ENCODE data around the gene MCOLN1. TPM values are rescaled to one million over a fixed set of nuclear protein-coding genes. Genes with fewer than 3 reads are reported as not detected.

Gene MCOLN1
- total RNA-seq, 1 donor from 2014 or later = 33.3 TPM

DNA sequence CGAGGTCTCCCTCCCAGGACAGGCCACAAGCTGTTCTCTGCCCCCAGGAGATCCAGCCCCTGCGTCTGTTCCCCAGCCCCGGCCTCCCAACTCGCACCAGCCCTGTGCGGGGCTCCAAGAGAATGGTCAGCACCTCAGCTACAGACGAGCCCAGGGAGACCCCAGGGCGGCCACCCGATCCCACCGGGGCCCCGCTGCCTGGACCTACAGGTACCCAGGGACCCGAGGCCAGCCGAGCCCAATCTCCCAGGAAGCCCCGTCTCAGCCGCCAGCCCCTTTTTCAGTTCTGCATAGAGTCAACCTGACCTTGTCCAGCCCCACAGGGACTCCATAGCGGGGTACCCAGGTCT, 19.0 kb downstream of the MCOLN1 start:
- Mint-ChIP-seq H3K4me1 (ENCODE audit: unreplicated experiment) (peaks cover 5% of the 10 kb centered on the region), H3K27ac (ENCODE audit: unreplicated experiment) (no peak overlapping the region)
- TF ChIP-seq, protein P1, sequence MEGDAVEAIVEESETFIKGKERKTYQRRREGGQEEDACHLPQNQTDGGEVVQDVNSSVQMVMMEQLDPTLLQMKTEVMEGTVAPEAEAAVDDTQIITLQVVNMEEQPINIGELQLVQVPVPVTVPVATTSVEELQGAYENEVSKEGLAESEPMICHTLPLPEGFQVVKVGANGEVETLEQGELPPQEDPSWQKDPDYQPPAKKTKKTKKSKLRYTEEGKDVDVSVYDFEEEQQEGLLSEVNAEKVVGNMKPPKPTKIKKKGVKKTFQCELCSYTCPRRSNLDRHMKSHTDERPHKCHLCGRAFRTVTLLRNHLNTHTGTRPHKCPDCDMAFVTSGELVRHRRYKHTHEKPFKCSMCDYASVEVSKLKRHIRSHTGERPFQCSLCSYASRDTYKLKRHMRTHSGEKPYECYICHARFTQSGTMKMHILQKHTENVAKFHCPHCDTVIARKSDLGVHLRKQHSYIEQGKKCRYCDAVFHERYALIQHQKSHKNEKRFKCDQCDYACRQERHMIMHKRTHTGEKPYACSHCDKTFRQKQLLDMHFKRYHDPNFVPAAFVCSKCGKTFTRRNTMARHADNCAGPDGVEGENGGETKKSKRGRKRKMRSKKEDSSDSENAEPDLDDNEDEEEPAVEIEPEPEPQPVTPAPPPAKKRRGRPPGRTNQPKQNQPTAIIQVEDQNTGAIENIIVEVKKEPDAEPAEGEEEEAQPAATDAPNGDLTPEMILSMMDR (IDR thresholded peaks at IDR 0.05) = no peak

GRCh38 chr19:7541828-7542443, 19.5 kb downstream of the MCOLN1 start:
- Mint-ChIP-seq H3K27me3 (ENCODE audit: unreplicated experiment) (no peaks in the 10 kb centered on the region), H3K4me1 (ENCODE audit: unreplicated experiment) (peaks cover 2% of the 10 kb centered on the region), H3K36me3 (ENCODE audit: unreplicated experiment) (peaks cover 31% of the 10 kb centered on the region), H3K27ac (ENCODE audit: unreplicated experiment) (no peak overlapping the region), H3K4me3 (ENCODE audit: unreplicated experiment) (no peak overlapping the region), H3K9me3 (ENCODE audit: unreplicated experiment) (no peaks in the 10 kb centered on the region)
- TF ChIP-seq, protein P1 (IDR thresholded peaks at IDR 0.05) = no peak
- peak; percentile 82 for DNase-seq (ENCODE audit: extremely low spot score, unreplicated experiment)

More for the DNA sequence above, 19.0 kb downstream of the MCOLN1 start:
- Mint-ChIP-seq H3K9me3 (ENCODE audit: unreplicated experiment) (no peaks in the 10 kb centered on the region), H3K4me3 (ENCODE audit: unreplicated experiment) (no peak overlapping the region), H3K36me3 (ENCODE audit: unreplicated experiment) (peaks cover 31% of the 10 kb centered on the region), H3K27me3 (ENCODE audit: unreplicated experiment) (no peaks in the 10 kb centered on the region)
- peak; percentile 82 for DNase-seq (ENCODE audit: extremely low spot score, unreplicated experiment)

DNA sequence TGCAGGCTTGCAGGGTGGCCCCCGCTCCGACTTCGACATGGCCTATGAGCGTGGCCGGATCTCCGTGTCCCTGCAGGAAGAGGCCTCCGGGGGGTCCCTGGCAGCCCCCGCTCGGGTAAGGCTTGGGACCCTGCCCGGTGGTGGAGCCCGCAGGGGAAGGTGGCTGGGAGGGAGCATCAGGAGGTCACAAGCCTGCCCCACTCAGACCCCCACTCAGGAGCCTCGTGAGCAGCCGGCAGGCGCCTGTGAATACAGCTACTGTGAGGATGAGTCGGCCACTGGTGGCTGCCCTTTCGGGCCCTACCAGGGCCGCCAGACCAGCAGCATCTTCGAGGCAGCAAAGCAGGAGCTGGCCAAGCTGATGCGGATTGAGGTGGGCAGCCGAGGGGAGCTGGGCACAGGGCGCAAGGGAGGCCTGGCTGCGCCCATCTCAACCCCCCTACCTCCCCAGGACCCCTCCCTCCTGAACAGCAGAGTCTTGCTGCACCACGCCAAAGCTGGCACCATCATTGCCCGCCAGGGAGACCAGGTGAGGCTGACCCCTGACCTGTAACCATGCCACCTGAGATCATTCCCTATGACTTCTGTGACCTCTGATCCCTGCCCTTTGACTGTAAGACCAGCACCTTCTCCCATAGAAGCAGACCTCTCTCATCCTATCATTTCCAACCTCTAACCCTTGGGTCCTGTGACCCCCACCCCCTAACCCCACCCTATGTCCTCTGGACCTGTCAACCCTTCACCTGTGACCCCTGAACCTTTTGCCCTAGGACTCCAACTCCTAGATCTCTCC, 20.3 kb downstream of the MCOLN1 start:
- no peaks in the 10 kb centered on the region for H3K9me3 Mint-ChIP-seq (ENCODE audit: unreplicated experiment)
- H3K27ac Mint-ChIP-seq (ENCODE audit: unreplicated experiment) = no peak overlapping the region
- TF ChIP-seq, protein P1 (IDR thresholded peaks at IDR 0.05) = no peak
- peaks cover 27% of the 10 kb centered on the region for H3K36me3 Mint-ChIP-seq (ENCODE audit: unreplicated experiment)
- H3K27me3 Mint-ChIP-seq (ENCODE audit: unreplicated experiment) = no peaks in the 10 kb centered on the region
- no peaks in the 10 kb centered on the region for H3K4me1 Mint-ChIP-seq (ENCODE audit: unreplicated experiment)
- no peak overlapping the region for H3K4me3 Mint-ChIP-seq (ENCODE audit: unreplicated experiment)
- peak; percentile 75 for DNase-seq (ENCODE audit: extremely low spot score, unreplicated experiment)

- H3K36me3 Mint-ChIP-seq (ENCODE audit: unreplicated experiment) = peaks cover 23% of the 10 kb centered on the region
- H3K27ac Mint-ChIP-seq (ENCODE audit: unreplicated experiment) = no peak overlapping the region
- H3K27me3 Mint-ChIP-seq (ENCODE audit: unreplicated experiment) = no peaks in the 10 kb centered on the region
- H3K9me3 Mint-ChIP-seq (ENCODE audit: unreplicated experiment) = no peaks in the 10 kb centered on the region
- no peak for DNase-seq (ENCODE audit: extremely low spot score, unreplicated experiment)
- TF ChIP-seq, protein P1 (IDR thresholded peaks at IDR 0.05) = no peak
- H3K4me1 Mint-ChIP-seq (ENCODE audit: unreplicated experiment) = no peaks in the 10 kb centered on the region
- H3K4me3 Mint-ChIP-seq (ENCODE audit: unreplicated experiment) = no peak overlapping the region
These were observed 22.2 kb downstream of the MCOLN1 start for GRCh38 chr19:7544626-7545025.

DNA sequence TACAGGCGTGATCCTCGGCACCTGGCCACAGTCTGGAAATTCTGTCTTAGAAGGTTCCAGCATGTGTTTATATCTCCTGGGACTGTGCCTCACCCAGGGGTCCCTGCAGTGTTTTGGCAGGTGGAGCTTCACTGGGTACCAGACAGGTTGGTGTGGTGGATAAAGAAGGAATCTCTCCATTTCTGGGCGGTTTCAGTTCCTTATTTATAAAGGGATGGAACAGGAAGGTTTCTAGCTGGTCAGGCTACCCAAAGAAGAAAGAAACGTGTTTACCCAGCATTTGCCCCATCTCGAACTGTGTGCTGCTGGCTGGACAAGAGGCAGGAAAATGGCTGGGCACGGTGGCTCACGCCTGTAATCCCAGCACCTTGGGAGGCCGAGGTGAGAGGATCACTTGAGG, 22.9 kb downstream of the MCOLN1 start:
- DNase-seq (ENCODE audit: extremely low spot score, unreplicated experiment) = no peak
- TF ChIP-seq, protein P1 (IDR thresholded peaks at IDR 0.05) = no peak
- H3K27ac Mint-ChIP-seq (ENCODE audit: unreplicated experiment) = no peak overlapping the region
- no peaks in the 10 kb centered on the region for H3K4me1 Mint-ChIP-seq (ENCODE audit: unreplicated experiment)
- H3K9me3 Mint-ChIP-seq (ENCODE audit: unreplicated experiment) = no peaks in the 10 kb centered on the region
- no peaks in the 10 kb centered on the region for H3K27me3 Mint-ChIP-seq (ENCODE audit: unreplicated experiment)
- H3K4me3 Mint-ChIP-seq (ENCODE audit: unreplicated experiment) = no peak overlapping the region
- peaks cover 24% of the 10 kb centered on the region for H3K36me3 Mint-ChIP-seq (ENCODE audit: unreplicated experiment)
